H1 (cell line): ENCODE results near the gene WASL. TPM values are rescaled to one million over a fixed set of nuclear protein-coding genes. Genes with fewer than 3 reads are reported as not detected.

Source experiments
- ASH2L ChIP-seq: fragments of 200-600, 300-600 bp; sonication (generic); IDR thresholded peaks from one replicate; pipeline ENCODE4 v1.7.1; 2017; ENCODE audit warnings: low read length
- BRCA1 ChIP-seq: IDR thresholded peaks from 2 replicates; pipeline ENCODE4 v1.6.1; 2012; ENCODE audit warnings: low read depth, low read length, improper control_type of control experiment
- CBX8 ChIP-seq: fragments of 300-800, 300-1000 bp; sonication (generic); IDR thresholded peaks from 2 replicates; pipeline ENCODE4 v1.7.1; 2016; ENCODE audit warnings: low read depth, low read length, borderline replicate concordance
- CHD7 ChIP-seq: fragments of 300-600 bp; sonication (generic); IDR thresholded peaks from 2 replicates; pipeline ENCODE4 v1.7.1; 2012; ENCODE audit warnings: low read length, moderate library complexity, mild to moderate bottlenecking, inconsistent platforms; ENCODE audit not compliant: insufficient replicate concordance
- CTBP2 ChIP-seq: IDR thresholded peaks from 2 replicates; pipeline ENCODE4 v1.7.0; 2011; ENCODE audit warnings: borderline replicate concordance, mild to moderate bottlenecking, moderate library complexity, mixed read lengths, low read length; ENCODE audit not compliant: insufficient read depth, insufficient read length
- NRF1 ChIP-seq: IDR thresholded peaks from 2 replicates; pipeline ENCODE4 v1.6.1; 2011; ENCODE audit warnings: mild to moderate bottlenecking, low read depth, low read length, improper control_type of control experiment
- POU5F1 ChIP-seq: IDR thresholded peaks from 2 replicates; pipeline ENCODE4 v1.6.1; 2011; ENCODE audit warnings: low read depth, mild to moderate bottlenecking, low read length, moderate library complexity
- SIX5 ChIP-seq: IDR thresholded peaks from 2 replicates; pipeline ENCODE4 v1.6.1; 2011; ENCODE audit warnings: mild to moderate bottlenecking, low read depth, low read length
- TBP ChIP-seq: IDR thresholded peaks from 2 replicates; pipeline ENCODE4 v1.6.1; 2011; ENCODE audit warnings: low read depth, low read length, improper control_type of control experiment
- polyA plus RNA-seq, 7 experiments: library from polyadenylated mRNA; depleted of rRNA in 3 of 7; stranded (reverse) in 5 of 7; unstranded in 2 of 7; fragments of >200 nt in 5 of 7; fragments of 200-250 nt in 2 of 7; gene quantifications; 1 replicate in 5 of 7; 2 replicates in 1 of 7; 4 replicates in 1 of 7; pipeline versions ENCODE4 v1.2.1 to v1.2.3, GENCODE V29; 2011 to 2013; ENCODE audit warnings: missing spikeins in 2 of 7, mixed read lengths in 2 of 7
- total RNA-seq: library from RNA; stranded (reverse); fragmentation: NEBNext Ultra II Directional; extraction: Animal tissue kit (Norgen Biotek cat#: 25700); gene quantifications from 2 replicates; pipeline ENCODE4 v1.2.1, GENCODE V29; 2021

Gene WASL
- total and polyA plus RNA-seq, 2 of the 8 experiments (the other 6 are each of a cell fraction or from before 2014, with no cell fraction given) = 7.7 to 38.9 TPM

- TF ChIP-seq CHD7 = no peak
- TF ChIP-seq POU5F1 = no peak
- TF ChIP-seq NRF1 = no peak
- no peak for TF ChIP-seq ASH2L
- no peak for TF ChIP-seq CBX8
- no peak for TF ChIP-seq SIX5
- no peak for TF ChIP-seq TBP
- TF ChIP-seq BRCA1 = no peak
- TF ChIP-seq CTBP2 = no peak
Observed at GRCh38 chr7:123633553-123633952, 115.2 kb downstream of the WASL start (continued).
